GM13977 (cell line): ENCODE data around the gene STK25.

Experiments used
- DNase-seq: peaks from one replicate; pipeline ENCODE4 v3.0.0; 2012; ENCODE audit warnings: low spot score
- in situ Hi-C: fragments of 300-500 bp; cut with MboI; formaldehyde crosslinking; loops from one replicate; pipeline ENCODE4 v1.12.0; 2022; ENCODE audit warnings: low sequenced_read_pairs, low pct_unique_long_range_greater_than_20kb, mixed read lengths, inconsistent platforms; ENCODE audit not compliant: unreplicated experiment
- TF ChIP-seq, protein P1 (sequence below): IDR thresholded peaks from 2 replicates; pipeline ENCODE4 v1.5.1; 2012; ENCODE audit warnings: mild to moderate bottlenecking, control low read depth; ENCODE audit not compliant: insufficient read depth; ENCODE audit errors: extremely low read depth, missing control alignments

STK25 gene

DNA sequence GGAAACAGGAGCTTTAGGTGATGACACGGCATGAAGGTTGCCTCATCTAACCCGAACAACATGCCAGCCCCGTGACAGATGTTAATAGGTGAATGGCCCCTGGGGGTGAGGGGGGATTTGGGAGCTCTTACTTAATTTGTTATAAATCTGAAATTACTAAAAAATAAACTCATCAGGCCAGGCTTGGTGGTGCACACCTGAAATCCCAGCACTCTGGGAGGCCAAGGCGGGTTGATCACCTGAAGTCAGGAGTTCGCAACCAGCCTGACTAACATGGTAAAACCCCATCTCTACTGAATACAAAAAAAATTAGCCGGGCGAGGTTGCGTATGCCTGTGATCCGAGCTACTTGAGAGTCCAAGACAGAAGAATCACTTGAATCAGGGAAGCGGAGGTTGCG is 6.1 kb downstream of the STK25 start:
- DNase-seq: no peak
- TF ChIP-seq, protein P1, sequence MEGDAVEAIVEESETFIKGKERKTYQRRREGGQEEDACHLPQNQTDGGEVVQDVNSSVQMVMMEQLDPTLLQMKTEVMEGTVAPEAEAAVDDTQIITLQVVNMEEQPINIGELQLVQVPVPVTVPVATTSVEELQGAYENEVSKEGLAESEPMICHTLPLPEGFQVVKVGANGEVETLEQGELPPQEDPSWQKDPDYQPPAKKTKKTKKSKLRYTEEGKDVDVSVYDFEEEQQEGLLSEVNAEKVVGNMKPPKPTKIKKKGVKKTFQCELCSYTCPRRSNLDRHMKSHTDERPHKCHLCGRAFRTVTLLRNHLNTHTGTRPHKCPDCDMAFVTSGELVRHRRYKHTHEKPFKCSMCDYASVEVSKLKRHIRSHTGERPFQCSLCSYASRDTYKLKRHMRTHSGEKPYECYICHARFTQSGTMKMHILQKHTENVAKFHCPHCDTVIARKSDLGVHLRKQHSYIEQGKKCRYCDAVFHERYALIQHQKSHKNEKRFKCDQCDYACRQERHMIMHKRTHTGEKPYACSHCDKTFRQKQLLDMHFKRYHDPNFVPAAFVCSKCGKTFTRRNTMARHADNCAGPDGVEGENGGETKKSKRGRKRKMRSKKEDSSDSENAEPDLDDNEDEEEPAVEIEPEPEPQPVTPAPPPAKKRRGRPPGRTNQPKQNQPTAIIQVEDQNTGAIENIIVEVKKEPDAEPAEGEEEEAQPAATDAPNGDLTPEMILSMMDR: no peak
- in situ Hi-C loops: no loop called here

DNA sequence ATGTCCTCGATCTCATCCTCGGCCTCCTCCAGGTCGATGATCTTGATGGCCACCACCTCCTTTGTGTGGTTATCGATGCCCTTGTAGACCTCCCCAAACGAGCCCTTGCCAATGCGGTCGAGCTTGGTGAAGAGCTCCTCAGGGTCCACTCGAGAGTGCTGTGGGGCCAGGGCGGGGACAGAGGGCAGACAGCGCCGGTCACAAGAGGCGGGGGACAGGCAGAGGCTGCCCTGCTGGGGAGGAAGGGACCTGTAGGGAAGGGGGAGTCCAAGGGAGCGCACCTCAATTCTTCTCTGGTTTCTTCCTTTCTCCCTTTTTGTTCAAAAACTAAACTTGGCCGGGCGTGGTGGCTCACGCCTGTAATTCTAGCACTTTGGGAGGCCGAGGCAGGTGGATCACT is 6.8 kb downstream of the STK25 start:
- DNase-seq: no peak
- in situ Hi-C loops: no loop called here
- TF ChIP-seq, protein P1: no peak

DNA sequence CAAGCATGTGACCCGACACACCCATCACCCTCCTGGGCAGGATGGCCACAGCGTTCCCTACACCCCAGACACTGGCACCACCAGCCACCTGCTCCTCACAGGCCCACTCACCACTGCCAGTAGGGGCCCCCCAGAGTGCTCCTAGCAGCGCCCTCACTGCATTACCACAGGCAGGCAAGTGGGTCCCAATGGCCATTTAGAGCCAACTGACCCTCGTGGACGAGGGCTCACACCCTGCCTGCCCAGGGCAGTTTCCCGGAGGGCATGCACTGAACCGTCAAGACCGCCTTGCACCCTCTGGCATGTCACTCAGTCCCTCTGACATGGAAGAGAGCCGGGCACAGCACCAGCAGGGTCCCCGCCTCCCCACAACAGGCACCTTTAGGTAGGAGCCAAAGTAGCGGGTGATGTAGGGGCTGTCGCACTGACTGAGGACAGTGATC is 7.3 kb downstream of the STK25 start:
- in situ Hi-C loops: no loop called here
- TF ChIP-seq, protein P1: no peak
- no peak for DNase-seq

DNA sequence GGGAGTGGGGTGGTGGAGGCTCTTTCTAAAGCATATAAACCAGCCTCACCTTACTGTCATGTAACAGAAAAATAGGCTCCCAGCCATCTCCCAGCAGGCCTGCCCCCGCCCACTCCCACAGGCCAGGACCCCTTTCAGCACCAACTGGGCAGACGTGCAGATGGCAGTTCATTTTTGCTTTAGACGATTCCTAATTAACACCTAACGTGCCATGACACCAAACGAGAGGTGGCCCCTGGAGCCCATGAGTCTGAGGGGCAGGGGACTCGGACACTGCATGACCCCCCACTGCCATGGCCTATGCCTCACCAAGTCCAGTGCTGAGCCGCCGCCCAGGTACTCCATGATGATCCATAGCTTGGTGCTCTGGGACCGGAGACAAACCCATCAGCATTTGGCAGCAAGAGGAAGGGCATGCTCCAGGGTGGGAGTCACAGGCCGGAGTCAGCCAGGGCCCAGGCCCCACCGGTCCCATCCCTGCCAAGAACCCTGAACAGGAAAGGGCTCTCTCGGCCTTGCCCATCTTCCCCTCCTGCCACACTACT is 7.9 kb downstream of the STK25 start:
- TF ChIP-seq, protein P1: no peak
- no peak for DNase-seq
- in situ Hi-C loops: no loop called here

DNA sequence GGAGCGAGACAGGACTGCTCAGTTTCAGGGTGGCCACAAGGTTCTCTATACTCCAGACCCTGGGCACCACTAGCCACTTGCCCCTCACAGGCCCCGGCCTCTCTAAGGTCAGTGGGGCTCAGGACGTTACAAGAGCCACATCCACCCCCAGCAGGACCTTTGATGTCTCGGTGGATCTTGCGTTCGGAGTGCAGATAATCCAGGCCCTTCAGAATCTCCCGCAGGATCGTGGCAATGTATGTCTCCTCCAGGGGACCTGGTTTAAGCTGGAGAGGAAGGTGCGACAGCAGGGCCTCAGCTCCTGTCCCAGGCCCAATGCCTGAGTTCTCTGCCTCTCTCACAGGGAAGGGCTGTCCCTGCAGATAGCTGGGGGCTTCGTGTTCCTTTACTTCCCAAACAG is 8.4 kb downstream of the STK25 start:
- DNase-seq: no peak
- in situ Hi-C loops: no loop called here
- TF ChIP-seq, protein P1: no peak

DNA sequence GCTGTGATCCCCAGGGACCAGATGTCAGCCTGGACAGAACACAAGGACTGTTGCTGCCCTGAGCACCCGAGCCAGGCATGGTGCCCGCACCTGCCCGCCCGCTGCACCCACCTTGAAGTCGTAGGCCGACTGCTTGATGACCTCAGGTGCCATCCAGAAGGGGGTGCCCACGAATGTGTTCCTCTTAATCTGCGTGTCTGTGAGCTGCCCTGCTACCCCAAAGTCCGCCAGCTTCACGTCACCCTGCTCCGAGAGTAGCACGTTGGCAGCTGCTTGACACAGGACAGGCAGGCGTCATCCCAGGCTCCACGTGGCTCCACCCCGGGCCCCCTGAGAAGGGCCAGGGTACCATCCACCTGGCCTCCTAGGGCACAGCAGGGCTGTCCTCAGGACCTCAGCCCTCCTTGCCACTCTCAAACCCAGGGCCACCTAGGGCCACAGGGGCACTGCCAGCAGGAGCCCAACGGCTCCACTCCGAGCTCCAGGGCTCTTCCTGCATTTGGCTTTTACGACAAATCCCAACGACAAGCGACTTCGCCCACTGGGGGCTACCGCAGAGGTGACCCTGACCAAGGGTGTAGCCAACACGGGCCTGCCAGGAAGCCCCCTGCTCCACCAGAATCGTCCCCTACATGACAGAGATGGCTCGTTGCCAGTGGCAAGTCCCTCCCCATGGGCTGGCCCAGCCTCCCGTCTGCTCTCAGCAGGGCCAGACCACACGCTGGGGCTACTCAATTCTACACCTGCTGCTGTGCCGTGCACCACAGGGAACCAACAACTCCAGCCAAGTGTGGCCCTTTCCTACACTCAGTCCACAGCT is 9.0 kb downstream of the STK25 start:
- TF ChIP-seq, protein P1: no peak
- DNase-seq: no peak
- in situ Hi-C loops: no loop called here
